HG02759 (cell line): ENCODE data around the gene NAPA.

ENCODE experiments used
- ATAC-seq: cut with Tn5 transposase; IDR thresholded peaks from one replicate; pipeline ENCODE4 v1.9.1; 2021; ENCODE audit warnings: mild to moderate bottlenecking, moderate library complexity; ENCODE audit not compliant: unreplicated experiment

The NAPA gene

DNA sequence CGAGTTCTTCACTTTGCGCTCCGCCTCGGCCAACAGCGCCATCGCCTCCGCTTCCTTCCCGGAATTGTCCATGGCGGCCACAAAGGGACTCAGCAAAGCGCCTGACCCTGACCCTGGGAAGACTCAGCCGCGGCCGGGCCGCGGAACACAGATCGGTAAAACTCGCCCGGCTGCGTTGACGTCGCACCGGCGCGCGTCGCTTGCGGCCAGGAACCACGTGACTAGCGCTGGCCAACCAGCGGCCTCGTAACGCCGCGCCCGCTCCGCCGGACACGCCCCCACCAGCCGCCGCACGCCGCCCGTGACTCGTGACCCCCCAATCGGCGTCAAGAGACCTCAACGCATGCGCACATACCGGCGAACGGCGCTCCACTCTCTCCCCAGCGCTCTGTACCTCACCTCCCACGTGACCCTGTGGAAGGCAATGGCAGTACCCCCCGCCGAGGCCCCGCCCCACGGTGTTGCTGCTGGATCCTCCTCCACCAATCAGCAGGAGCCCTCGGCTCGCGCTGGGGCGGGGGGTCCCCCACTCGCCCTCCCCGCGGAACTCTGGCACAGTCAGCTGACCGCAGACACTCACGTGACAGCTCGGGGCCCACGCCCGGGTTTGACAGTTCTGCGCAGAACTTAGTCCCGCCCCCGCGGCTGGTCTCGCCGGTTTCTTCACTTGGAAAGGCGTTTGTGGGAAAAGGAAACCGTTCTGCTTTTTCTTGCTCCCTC lies at the start of gene NAPA:
NAPA (minus strand) TSS at position 195 of the 720 bp plus-strand sequence; CDS start at position 72, 123 bp downstream.
- peak; percentile 92 for ATAC-seq

GRCh38 chr19:47564081-47564480 lies 49.2 kb upstream of the NAPA start:
- no peak for ATAC-seq

GRCh38 chr19:47561440-47562057 lies 46.7 kb upstream of the NAPA start:
- no peak for ATAC-seq

GRCh38 chr19:47560999-47561398 lies 46.1 kb upstream of the NAPA start:
- ATAC-seq = no peak

DNA sequence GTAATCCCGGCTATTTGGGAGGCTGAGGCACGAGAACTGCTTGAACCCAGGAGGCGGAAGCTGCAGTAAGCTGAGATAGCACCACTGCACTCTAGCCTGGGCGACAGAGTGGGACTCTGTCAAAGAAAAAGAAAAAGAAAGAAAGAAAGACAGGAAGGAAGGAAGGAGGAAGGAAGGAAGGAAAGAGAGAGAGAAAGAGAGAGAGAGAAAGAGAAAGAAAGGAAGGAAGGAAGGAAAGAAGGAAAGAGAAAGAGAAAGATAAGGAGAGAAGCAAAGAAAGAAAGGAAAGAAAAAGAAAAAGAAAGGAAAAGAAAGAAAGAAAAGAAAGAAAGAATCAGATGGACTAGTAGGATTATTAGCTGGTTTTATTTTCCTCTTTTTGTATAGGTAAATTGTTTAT lies 35.3 kb upstream of the NAPA start:
- ATAC-seq = no peak

DNA sequence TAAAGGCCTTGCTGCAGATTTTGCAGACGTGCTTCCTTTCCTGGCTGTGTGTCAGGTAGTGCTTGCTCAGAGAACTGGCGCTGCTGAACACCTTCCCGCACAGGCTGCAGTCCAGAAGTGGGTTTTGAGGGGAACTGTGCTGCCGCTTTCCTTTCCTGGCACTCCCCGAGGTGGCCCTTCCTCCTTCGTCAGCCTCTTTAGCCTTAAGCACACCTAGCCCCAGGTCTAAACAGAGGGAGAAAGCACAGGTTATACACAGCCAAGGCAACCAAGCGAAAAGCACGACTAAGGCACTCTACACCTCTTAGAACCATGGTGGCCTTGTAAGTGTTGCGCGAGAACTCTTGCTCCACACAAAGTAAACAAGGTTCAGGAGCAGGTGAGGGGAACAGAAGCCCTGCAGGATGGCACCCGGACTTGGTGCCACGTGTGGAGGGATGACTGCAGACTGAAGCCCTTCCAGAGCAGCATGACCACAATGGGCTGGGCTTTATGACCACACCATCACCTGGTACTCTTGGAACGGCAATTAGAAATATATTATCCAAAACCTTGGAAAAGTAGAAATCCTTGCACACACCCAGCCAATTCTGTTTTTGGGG lies 34.5 kb upstream of the NAPA start:
- ATAC-seq = no peak

DNA sequence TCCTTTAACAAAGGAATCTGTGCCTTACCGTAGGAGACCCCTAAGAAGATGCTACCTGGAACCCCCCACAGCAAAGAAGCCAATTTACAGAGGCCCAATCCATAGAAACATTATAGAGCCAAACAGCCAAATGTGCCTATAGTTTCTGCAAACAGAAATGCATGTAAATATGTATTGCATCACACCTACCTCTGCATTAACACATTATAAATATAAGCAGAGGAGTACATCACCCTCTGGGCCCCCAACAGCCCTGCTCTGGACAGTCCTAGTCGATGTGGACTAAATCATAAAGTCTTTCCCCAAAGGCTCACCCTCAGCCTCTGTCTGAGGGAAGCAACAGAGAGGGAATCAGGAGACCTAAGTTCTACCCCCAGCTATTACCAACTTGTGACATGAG lies 32.3 kb upstream of the NAPA start:
- ATAC-seq = no peak

- ATAC-seq = no peak
Observed at GRCh38 chr19:47545061-47545948, 30.4 kb upstream of the NAPA start.

GRCh38 chr19:47544476-47544875 lies 29.6 kb upstream of the NAPA start:
- no peak for ATAC-seq

- ATAC-seq = no peak
Observed at GRCh38 chr19:47544075-47544474, 29.2 kb upstream of the NAPA start.

- no peak for ATAC-seq
Observed at GRCh38 chr19:47542030-47542475, 27.2 kb upstream of the NAPA start.

DNA sequence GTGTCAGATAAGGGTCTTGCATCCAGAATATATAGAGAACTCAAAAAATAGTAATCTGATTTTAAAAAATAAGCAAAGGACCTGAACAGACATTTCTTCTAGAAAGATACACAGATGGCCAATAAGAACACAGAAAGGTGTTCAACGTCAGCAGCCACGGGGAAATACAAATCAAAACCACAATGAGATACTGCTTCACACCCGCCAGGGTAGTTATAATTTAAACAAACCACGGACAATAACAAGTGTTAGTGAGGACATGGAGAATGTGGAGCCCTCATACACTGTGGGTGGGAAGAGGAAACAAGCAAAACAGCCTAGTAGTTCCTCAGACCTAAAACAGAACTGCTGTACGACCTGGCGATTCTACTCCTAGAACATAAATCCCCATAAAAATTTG lies 26.7 kb upstream of the NAPA start:
- ATAC-seq = no peak

DNA sequence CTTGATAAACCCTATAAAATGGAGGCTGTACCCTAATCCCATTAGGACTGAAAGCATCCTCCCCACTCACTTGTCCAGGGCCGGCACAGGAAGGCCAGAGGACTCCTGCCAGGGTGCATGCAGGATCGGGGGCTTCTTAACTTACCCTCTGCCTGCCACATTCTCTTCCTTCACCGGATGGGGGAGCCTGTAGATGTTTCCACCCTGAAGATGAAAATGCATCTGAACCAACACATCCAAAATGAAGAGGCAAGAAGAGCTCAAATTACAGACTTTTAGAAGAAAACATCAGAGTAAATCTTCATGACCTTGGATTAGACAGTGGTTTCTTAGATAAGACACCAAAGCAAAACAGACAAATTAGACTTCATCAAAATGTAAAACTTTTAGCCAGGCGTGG lies 25.9 kb upstream of the NAPA start:
- ATAC-seq = no peak

DNA sequence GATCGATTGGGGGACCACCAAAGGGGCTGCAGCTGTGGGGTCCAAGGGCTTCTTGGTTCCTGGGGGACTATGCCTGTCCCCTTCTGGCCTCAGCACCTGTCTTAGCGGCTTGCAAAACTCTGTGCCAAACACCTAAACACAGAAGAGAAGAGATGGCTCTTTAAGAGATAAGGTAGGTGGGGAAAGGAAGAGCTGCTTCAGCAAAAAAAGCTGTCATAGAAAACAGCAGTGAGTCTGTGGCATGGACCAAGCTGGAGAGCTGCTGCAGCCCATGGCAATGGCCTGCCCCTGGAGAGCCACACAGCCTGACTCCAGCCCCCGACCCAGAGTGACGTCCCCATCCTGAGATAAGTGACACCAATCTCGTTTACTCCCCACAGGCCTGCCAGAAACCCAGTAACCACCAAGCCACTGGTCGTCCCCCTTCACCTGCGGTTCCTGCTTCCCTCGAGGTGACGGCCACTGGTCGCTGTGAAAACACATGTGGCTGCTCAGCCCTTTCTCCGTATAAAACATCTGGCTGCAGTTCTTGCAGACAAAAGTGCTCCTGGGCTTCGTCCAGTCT lies 25.0 kb upstream of the NAPA start:
- ATAC-seq = no peak

DNA sequence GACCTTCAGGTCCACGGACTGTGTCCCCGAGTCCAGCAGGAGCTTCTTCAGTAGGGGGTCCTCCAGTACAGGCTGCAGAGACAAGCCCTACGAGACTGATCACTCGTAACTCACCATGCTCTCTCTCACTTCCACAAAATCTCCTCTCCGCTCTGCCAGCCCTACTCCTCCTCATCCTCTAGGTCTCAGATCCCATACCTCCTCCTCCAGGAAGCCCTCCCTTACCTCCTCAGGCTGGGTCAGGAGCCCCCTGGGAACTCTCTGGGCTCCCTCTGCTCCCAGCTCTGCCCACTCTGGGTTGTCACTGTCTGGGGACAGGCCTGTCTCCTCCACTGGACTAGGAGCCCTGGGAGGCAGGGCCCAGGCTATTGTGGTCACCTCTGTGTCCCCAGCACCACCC lies 23.9 kb upstream of the NAPA start:
- ATAC-seq = no peak

GRCh38 chr19:47537493-47537892 lies 22.6 kb upstream of the NAPA start:
- no peak for ATAC-seq

GRCh38 chr19:47534628-47535027 lies 19.8 kb upstream of the NAPA start:
- ATAC-seq = no peak

GRCh38 chr19:47531640-47532387 lies 17.0 kb upstream of the NAPA start:
- no peak for ATAC-seq

GRCh38 chr19:47529018-47529742 lies 14.3 kb upstream of the NAPA start:
- ATAC-seq = no peak

DNA sequence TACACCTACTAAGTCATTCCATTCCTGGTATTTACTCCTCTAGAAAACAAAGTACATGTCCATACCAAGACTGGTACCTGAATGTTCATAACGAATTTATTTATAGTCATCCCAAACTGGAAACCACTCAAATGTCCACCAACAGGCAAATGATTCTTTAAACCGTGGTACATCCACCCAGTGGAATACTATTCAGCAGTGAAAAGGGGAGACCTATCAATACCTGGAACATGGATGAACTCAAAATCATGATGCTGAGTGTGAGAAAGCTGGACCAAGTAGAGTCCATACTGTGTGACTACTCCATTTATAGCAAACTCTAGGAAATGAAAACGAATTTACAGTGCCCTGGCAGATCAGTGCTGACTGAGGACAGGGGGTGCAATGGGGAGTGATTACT lies 11.9 kb upstream of the NAPA start:
- no peak for ATAC-seq
